ENCODE measurements around the gene SLFN12L. TPM values are rescaled to one million over a fixed set of nuclear protein-coding genes. Genes with fewer than 3 reads are reported as not detected.

Gene SLFN12L
- total RNA-seq, 2 donors from 2014 or later = 0.86 to 1.0 TPM

GRCh38 chr17:35545150-35545549 is 7.7 kb upstream of the SLFN12L start:
- no peak for TF ChIP-seq CTCF (IDR thresholded peaks at IDR 0.05)
- no peak for DNase-seq
- no peak overlapping the region for H3K9ac ChIP-seq (ENCODE audit: low read depth in 2 of 2, low read length in 2 of 2)
- no peak overlapping the region for H3K4me3 ChIP-seq
- intact Hi-C loops (cut with DNase I) = no loop called here
- no peak overlapping the region for H3K27ac ChIP-seq
- no peaks in the 10 kb centered on the region for H3K4me1 ChIP-seq
- no peaks in the 10 kb centered on the region for H3K36me3 ChIP-seq
- H3K9me3 ChIP-seq = no peaks in the 10 kb centered on the region
- no peaks in the 10 kb centered on the region for H3K27me3 ChIP-seq

- Histone ChIP-seq H3K27ac (no peak overlapping the region), H3K9me3 (no peaks in the 10 kb centered on the region), H3K27me3 (no peaks in the 10 kb centered on the region), H3K4me3 (no peak overlapping the region), H3K9ac (ENCODE audit: low read depth in 2 of 2, low read length in 2 of 2) (no peak overlapping the region), H3K36me3 (no peaks in the 10 kb centered on the region), H3K4me1 (no peaks in the 10 kb centered on the region)
- intact Hi-C loops (cut with DNase I) = no loop called here
- no peak for DNase-seq
- no peak for TF ChIP-seq CTCF (IDR thresholded peaks at IDR 0.05)
Observed at GRCh38 chr17:35543856-35544255, 6.4 kb upstream of the SLFN12L start.

GRCh38 chr17:35542990-35543389 is 5.5 kb upstream of the SLFN12L start:
- no peak for DNase-seq
- no peak for TF ChIP-seq CTCF (IDR thresholded peaks at IDR 0.05)
- H3K4me3 ChIP-seq = no peak overlapping the region
- H3K36me3 ChIP-seq = no peaks in the 10 kb centered on the region
- H3K27ac ChIP-seq = no peak overlapping the region
- H3K4me1 ChIP-seq = no peaks in the 10 kb centered on the region
- no peaks in the 10 kb centered on the region for H3K9me3 ChIP-seq
- H3K27me3 ChIP-seq = no peaks in the 10 kb centered on the region
- intact Hi-C loops (cut with DNase I) = no loop called here
- no peak overlapping the region for H3K9ac ChIP-seq (ENCODE audit: low read depth in 2 of 2, low read length in 2 of 2)

GRCh38 chr17:35541434-35541833 is 4.0 kb upstream of the SLFN12L start:
- TF ChIP-seq CTCF (IDR thresholded peaks at IDR 0.05) = no peak
- Histone ChIP-seq H3K4me1 (no peaks in the 10 kb centered on the region), H3K27ac (peak overlapping the region; percentile 35), H3K4me3 (no peak overlapping the region), H3K9me3 (no peaks in the 10 kb centered on the region), H3K27me3 (no peaks in the 10 kb centered on the region), H3K9ac (ENCODE audit: low read depth in 2 of 2, low read length in 2 of 2) (peak overlapping the region in 1 of 2 donors; percentile 1), H3K36me3 (no peaks in the 10 kb centered on the region)
- DNase-seq = no peak
- intact Hi-C loops (cut with DNase I) = no loop called here

- no peaks in the 10 kb centered on the region for H3K27me3 ChIP-seq
- no peak for TF ChIP-seq CTCF (IDR thresholded peaks at IDR 0.05)
- no peaks in the 10 kb centered on the region for H3K4me1 ChIP-seq
- no peaks in the 10 kb centered on the region for H3K9me3 ChIP-seq
- intact Hi-C loops (cut with DNase I) = no loop called here
- H3K4me3 ChIP-seq = peak overlapping the region; percentile 18
- DNase-seq = peak; percentile 43
- peak overlapping the region; percentile 35 for H3K27ac ChIP-seq
- no peaks in the 10 kb centered on the region for H3K36me3 ChIP-seq
- H3K9ac ChIP-seq (ENCODE audit: low read depth in 2 of 2, low read length in 2 of 2) = peak overlapping the region in 1 of 2 donors; percentile 63
Observed at GRCh38 chr17:35540589-35541404, 3.3 kb upstream of the SLFN12L start.
